Measurements from ENCODE around the gene PSMB11. TPM values are rescaled to one million over a fixed set of nuclear protein-coding genes. Genes with fewer than 3 reads are reported as not detected.

The PSMB11 gene
- total RNA-seq, 1 experiment from 2014 or later = not detected

- Histone ChIP-seq H3K23ac (ENCODE audit: insufficient read length, low read depth, low read length) (no peak overlapping the region), H3K23me2 (ENCODE audit: insufficient read length, low read depth, low read length, poor library complexity, severe bottlenecking) (no peaks in the 10 kb centered on the region), H4K5ac (ENCODE audit: insufficient read length, low read depth, low read length) (no peak overlapping the region), H3K56ac (ENCODE audit: insufficient read length, low read depth, low read length) (no peak overlapping the region), H2BK12ac (ENCODE audit: insufficient read length, low read depth, low read length) (no peak overlapping the region), H2BK20ac (ENCODE audit: low read depth, low read length, poor library complexity, severe bottlenecking) (no peak overlapping the region), H2BK120ac (ENCODE audit: low read depth, low read length, poor library complexity, severe bottlenecking) (no peak overlapping the region), H3K79me2 (ENCODE audit: insufficient read depth, low read length) (no peaks in the 10 kb centered on the region), H3K27me3 (ENCODE audit: insufficient read depth, low read length) (no peaks in the 10 kb centered on the region), H2BK5ac (ENCODE audit: insufficient read length, low read length) (no peak overlapping the region), H3K9me3 (ENCODE audit: control insufficient read depth, low read depth, low read length) (no peaks in the 10 kb centered on the region), H2AFZ (ENCODE audit: low read length) (no peak overlapping the region), H3K4ac (ENCODE audit: low read depth, low read length) (no peak overlapping the region), H3K4me2 (ENCODE audit: insufficient read depth, insufficient read length, low read length) (no peak overlapping the region), H3K18ac (ENCODE audit: insufficient read length, low read depth, low read length) (no peak overlapping the region), H4K91ac (ENCODE audit: insufficient read length, low read depth, low read length) (no peak overlapping the region), H3T11ph (ENCODE audit: low read length) (no peak overlapping the region), H3K4me1 (ENCODE audit: insufficient read depth, low read length) (peaks cover 5% of the 10 kb centered on the region; the same call in 1 of the 2 replicates), H2BK15ac (ENCODE audit: low read depth, low read length) (no peak overlapping the region), H3K9ac (ENCODE audit: extremely low read depth, insufficient read length, low read length) (no peak overlapping the region), H3K14ac (ENCODE audit: insufficient read depth, low read length) (no peak overlapping the region), H4K20me1 (ENCODE audit: control insufficient read depth, insufficient read depth, insufficient read length) (no peaks in the 10 kb centered on the region), H4K8ac (replicated peaks; ENCODE audit: insufficient read length, low read depth, low read length) (no peak overlapping the region), H3K79me1 (ENCODE audit: insufficient read depth, low read depth, low read length, poor library complexity, severe bottlenecking) (no peaks in the 10 kb centered on the region), H2AK5ac (ENCODE audit: insufficient read length, low read length) (no peak overlapping the region), H3K27ac (ENCODE audit: insufficient read length, low read depth, low read length) (no peak overlapping the region)
- Mint-ChIP-seq H3K9me3 (peaks cover 0 to 6% of the 10 kb centered on the region in 2 experiments; a peak in 3 of 5 replicates), H3K4me3 (peak overlapping the region; percentile 88 to 90), H3K27me3 (ENCODE audit: low read depth) (no peaks in the 10 kb centered on the region), H3K36me3 (ENCODE audit: insufficient read depth in 1 of 3, low read depth in 3 of 3) (peaks cover 0 to 9% (median 4%) of the 10 kb centered on the region in 3 experiments; a peak in 3 of 7 replicates), H3K27ac (no peak overlapping the region; a peak in 2 of 7 replicates), H3K4me1 (peaks cover 17 to 37% of the 10 kb centered on the region in 2 experiments)
- no CpG with 5 or more reads among the region's 3 CpGs for WGBS (ENCODE audit: extremely low coverage, insufficient read length, low lambda C conversion rate)
- TF ChIP-seq CTCF (conservative IDR thresholded peaks at IDR 0.05) = no peak
- DNase-seq = no peak
Observed at GRCh38 chr14:23005451-23006187, 36.4 kb upstream of the PSMB11 start.
